Upper lobe of left lung (tissue), 6 donors: Measurements from ENCODE around the gene MEX3D. TPM values are rescaled to one million over a fixed set of nuclear protein-coding genes. Genes with fewer than 3 reads are reported as not detected.
A peak's percentile ranks its signal among the peaks of the same experiment; 100 is the strongest.

Source experiments
- ATAC-seq, 2 donors: fragments of 200-7000 bp; cut with Tn5 transposase; one replicate each; pipeline ENCODE4 v1.9.1; 2022; ENCODE audit warnings: mild to moderate bottlenecking in 2 of 2, moderate library complexity in 2 of 2; ENCODE audit not compliant: low FRiP score in 2 of 2
- DNase-seq, 2 donors: peaks; one replicate each; pipeline ENCODE4 v3.0.0-alpha.2; 2019 to 2020
- H3K27ac ChIP-seq, 4 donors: fragments of 200-600 bp; sonication (generic); one replicate each; pipeline ENCODE4 v1.5.1; 2016 to 2019
- H3K27me3 ChIP-seq, 4 donors: fragments of 200-600 bp; sonication (generic); one replicate each; pipeline ENCODE4 v1.5.1; 2017 to 2019
- H3K36me3 ChIP-seq, 4 donors: fragments of 200-600 bp; sonication (generic); one replicate each; pipeline ENCODE4 v1.5.1; 2016 to 2019
- H3K4me1 ChIP-seq, 4 donors: fragments of 200-600 bp; sonication (generic); one replicate each; pipeline ENCODE4 v1.5.1; 2018 to 2019
- H3K4me3 ChIP-seq, 4 donors: fragments of 200-600 bp; sonication (generic); one replicate each; pipeline ENCODE4 v1.5.1; 2017 to 2019; ENCODE audit warnings: mild to moderate bottlenecking in 2 of 4, moderate library complexity in 1 of 4
- H3K9me3 ChIP-seq, 4 donors: fragments of 200-600 bp; sonication (generic); one replicate each; pipeline ENCODE4 v1.5.1; 2018 to 2019
- EP300 ChIP-seq, 4 donors: sonication (generic); formaldehyde crosslinking; IDR thresholded peaks; one replicate each; pipeline ENCODE4 v1.5.1; 2017; ENCODE audit warnings: antibody characterized with exemption in 4 of 4, control low read depth in 2 of 4
- POLR2A ChIP-seq, 4 donors: fragments of 450-650 bp; IDR thresholded peaks; one replicate each; pipeline ENCODE4 v1.5.1; 2016 to 2017; ENCODE audit warnings: antibody characterized with exemption in 4 of 4, mild to moderate bottlenecking in 2 of 4
- POLR2AphosphoS5 ChIP-seq, 2 donors: sonication (generic); formaldehyde crosslinking; IDR thresholded peaks; one replicate each; pipeline ENCODE4 v1.5.1; 2017; ENCODE audit warnings: antibody characterized with exemption in 2 of 2
- WGBS, 2 donors: methylation state at CpG; one replicate each; pipeline ENCODE4 v1.1.5; 2017 to 2018; 5-methylcytosine and 5-hydroxymethylcytosine counted together
- total RNA-seq, 6 donors: library from RNA; depleted of rRNA in 4 of 6; stranded (reverse); fragments of >200 nt in 4 of 6; gene quantifications; one replicate each; pipeline versions ENCODE4 v1.1.0 to v1.2.1, GENCODE V29; 2016 to 2021
- TF ChIP-seq, protein P1 (sequence below), 6 experiments: fragments of 450-650 bp in 4 of 6; fragments of 200-600 bp in 2 of 6; sonication (generic) in 2 of 6; IDR thresholded peaks; one replicate each; pipeline ENCODE4 v1.5.1; 2016 to 2019; ENCODE audit warnings: antibody characterized with exemption in 6 of 6
- donor health status: DM: no; HTN: no; CAD: no; lungs with moderate emphysema.
- donor health status: DM: no; HTN: yes; CAD: no; lungs with severe emphysema.

MEX3D gene
- total RNA-seq, 6 donors from 2014 or later = 18.0 to 43.7 (median 26.5) TPM

GRCh38 chr19:1584500-1585242 lies 16.5 kb upstream of the MEX3D start:
- ATAC-seq (peak in 1 of 2 donors; percentile 18), DNase-seq (peak in 1 of 2 donors; percentile 83)
- Histone ChIP-seq H3K27ac (no peak overlapping the region), H3K36me3 (peaks cover 7 to 52% (median 46%) of the 10 kb centered on the region in 4 donors), H3K4me1 (peaks cover 0 to 4% (median 2%) of the 10 kb centered on the region in 4 donors), H3K27me3 (no peaks in the 10 kb centered on the region), H3K9me3 (no peaks in the 10 kb centered on the region), H3K4me3 (no peak overlapping the region)
- TF ChIP-seq POLR2AphosphoS5 (IDR thresholded peaks at IDR 0.05) (no peak), POLR2A (IDR thresholded peaks at IDR 0.05) (no peak), EP300 (IDR thresholded peaks at IDR 0.05) (no peak)
- TF ChIP-seq, protein P1, sequence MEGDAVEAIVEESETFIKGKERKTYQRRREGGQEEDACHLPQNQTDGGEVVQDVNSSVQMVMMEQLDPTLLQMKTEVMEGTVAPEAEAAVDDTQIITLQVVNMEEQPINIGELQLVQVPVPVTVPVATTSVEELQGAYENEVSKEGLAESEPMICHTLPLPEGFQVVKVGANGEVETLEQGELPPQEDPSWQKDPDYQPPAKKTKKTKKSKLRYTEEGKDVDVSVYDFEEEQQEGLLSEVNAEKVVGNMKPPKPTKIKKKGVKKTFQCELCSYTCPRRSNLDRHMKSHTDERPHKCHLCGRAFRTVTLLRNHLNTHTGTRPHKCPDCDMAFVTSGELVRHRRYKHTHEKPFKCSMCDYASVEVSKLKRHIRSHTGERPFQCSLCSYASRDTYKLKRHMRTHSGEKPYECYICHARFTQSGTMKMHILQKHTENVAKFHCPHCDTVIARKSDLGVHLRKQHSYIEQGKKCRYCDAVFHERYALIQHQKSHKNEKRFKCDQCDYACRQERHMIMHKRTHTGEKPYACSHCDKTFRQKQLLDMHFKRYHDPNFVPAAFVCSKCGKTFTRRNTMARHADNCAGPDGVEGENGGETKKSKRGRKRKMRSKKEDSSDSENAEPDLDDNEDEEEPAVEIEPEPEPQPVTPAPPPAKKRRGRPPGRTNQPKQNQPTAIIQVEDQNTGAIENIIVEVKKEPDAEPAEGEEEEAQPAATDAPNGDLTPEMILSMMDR (IDR thresholded peaks at IDR 0.05) = no peak
- 94 to 97% methylated on average over 57 to 77 of the region's 87 CpGs for WGBS, 2 donors

DNA sequence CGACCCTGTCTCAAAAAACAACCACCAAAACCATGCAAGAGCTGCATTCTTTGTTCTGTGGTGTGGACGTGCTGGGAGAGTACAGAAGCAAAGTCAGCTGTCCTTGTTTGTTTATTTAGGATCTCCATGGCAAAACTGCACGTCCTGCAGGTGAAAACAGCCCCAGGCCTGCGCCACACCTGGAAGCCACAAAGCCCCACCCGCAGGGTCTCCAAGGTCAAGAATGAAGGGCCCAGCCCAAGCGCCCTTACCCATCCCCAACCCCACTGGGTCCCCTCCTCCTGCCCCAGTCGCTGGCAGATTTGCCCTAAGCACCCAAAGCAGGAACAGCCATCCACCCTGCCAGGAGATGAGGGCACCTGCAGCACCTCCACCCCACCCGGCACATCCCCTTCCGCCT lies 14.1 kb upstream of the MEX3D start:
- H3K27ac ChIP-seq = no peak overlapping the region
- ATAC-seq (no peak), DNase-seq (no peak)
- no peaks in the 10 kb centered on the region for H3K27me3 ChIP-seq
- H3K36me3 ChIP-seq = peaks cover 10 to 76% (median 67%) of the 10 kb centered on the region in 4 donors
- TF ChIP-seq POLR2A (IDR thresholded peaks at IDR 0.05) (no peak), POLR2AphosphoS5 (IDR thresholded peaks at IDR 0.05) (no peak), EP300 (IDR thresholded peaks at IDR 0.05) (no peak)
- TF ChIP-seq, protein P1 (IDR thresholded peaks at IDR 0.05) = no peak
- H3K4me3 ChIP-seq = no peak overlapping the region
- WGBS, 2 donors = 86 to 94% methylated on average over 4 to 9 of the region's 9 CpGs
- no peaks in the 10 kb centered on the region for H3K4me1 ChIP-seq
- H3K9me3 ChIP-seq = no peaks in the 10 kb centered on the region

DNA sequence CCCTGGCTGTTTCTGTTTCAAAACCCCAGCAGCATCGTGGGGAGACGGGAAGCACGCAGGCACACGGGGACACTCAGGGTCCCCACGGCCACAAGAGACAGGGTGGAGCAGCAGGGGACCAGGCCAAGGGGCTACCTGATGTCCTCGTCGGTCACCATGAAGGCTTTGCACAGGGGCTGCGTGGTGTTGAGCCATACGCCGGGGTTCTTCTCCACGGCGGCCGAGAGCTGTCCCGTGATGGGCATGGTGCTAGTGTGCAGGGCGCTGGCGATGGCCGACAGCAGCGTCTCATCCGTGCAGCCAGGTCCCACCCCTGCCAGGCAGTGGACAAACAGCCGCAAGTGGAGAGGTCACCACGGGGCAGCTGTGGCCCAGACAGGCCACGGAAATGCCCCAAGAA lies 12.8 kb upstream of the MEX3D start:
- Histone ChIP-seq H3K27ac (no peak overlapping the region), H3K4me3 (no peak overlapping the region), H3K4me1 (no peaks in the 10 kb centered on the region), H3K27me3 (no peaks in the 10 kb centered on the region), H3K36me3 (peaks cover 10 to 88% (median 78%) of the 10 kb centered on the region in 4 donors), H3K9me3 (no peaks in the 10 kb centered on the region)
- DNase-seq (no peak), ATAC-seq (no peak)
- 95 to 96% methylated on average over 10 to 22 of the region's 22 CpGs for WGBS, 2 donors
- no peak for TF ChIP-seq EP300 (IDR thresholded peaks at IDR 0.05)
- no peak for TF ChIP-seq POLR2A (IDR thresholded peaks at IDR 0.05)
- TF ChIP-seq POLR2AphosphoS5 (IDR thresholded peaks at IDR 0.05) = no peak
- TF ChIP-seq, protein P1 (IDR thresholded peaks at IDR 0.05) = no peak

DNA sequence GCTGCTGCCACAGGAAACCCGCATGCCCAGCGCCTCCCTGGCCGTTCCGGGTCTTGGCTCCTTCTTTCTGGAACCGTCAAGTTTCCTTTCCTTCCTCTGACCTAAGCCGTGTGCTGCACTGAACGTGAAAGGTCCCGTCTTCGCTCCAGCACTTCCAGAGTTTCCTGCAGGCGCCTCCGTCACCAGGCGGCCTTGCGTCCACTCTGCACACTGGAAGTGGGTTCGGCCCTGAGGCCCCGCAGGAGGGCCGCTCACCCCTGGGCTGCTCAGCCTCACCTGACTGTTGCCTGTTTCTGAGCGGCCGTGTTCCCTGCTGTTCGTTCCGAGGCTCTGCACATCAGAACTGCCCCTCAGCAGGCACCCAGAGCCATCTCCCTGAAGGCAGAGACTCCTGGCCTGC lies 12.3 kb upstream of the MEX3D start:
- no peaks in the 10 kb centered on the region for H3K27me3 ChIP-seq
- no peaks in the 10 kb centered on the region for H3K9me3 ChIP-seq
- no peak for DNase-seq
- no peak overlapping the region for H3K27ac ChIP-seq
- WGBS, 2 donors = 91 to 94% methylated on average over 13 to 20 of the region's 20 CpGs
- H3K4me3 ChIP-seq = no peak overlapping the region
- peaks cover 10 to 88% (median 78%) of the 10 kb centered on the region in 4 donors for H3K36me3 ChIP-seq
- TF ChIP-seq EP300 (IDR thresholded peaks at IDR 0.05) = no peak
- TF ChIP-seq, protein P1 (IDR thresholded peaks at IDR 0.05) = no peak
- no peak for TF ChIP-seq POLR2AphosphoS5 (IDR thresholded peaks at IDR 0.05)
- no peak for TF ChIP-seq POLR2A (IDR thresholded peaks at IDR 0.05)
- H3K4me1 ChIP-seq = no peaks in the 10 kb centered on the region
- no peak for ATAC-seq

- peaks cover 10 to 79% (median 73%) of the 10 kb centered on the region in 4 donors for H3K36me3 ChIP-seq
- DNase-seq (no peak), ATAC-seq (no peak)
- TF ChIP-seq POLR2AphosphoS5 (IDR thresholded peaks at IDR 0.05) = no peak
- no peak for TF ChIP-seq EP300 (IDR thresholded peaks at IDR 0.05)
- TF ChIP-seq POLR2A (IDR thresholded peaks at IDR 0.05) = no peak
- TF ChIP-seq, protein P1 (IDR thresholded peaks at IDR 0.05) = no peak
- H3K9me3 ChIP-seq = no peaks in the 10 kb centered on the region
- no peaks in the 10 kb centered on the region for H3K27me3 ChIP-seq
- H3K4me3 ChIP-seq = no peak overlapping the region
- no peak overlapping the region for H3K27ac ChIP-seq
- WGBS, 2 donors = 91 to 96% methylated on average over 20 of the region's 20 CpGs
- H3K4me1 ChIP-seq = no peaks in the 10 kb centered on the region
Observed at GRCh38 chr19:1579222-1579621, 11.1 kb upstream of the MEX3D start.
